ENCODE measurements around the gene BRD4. TPM values are rescaled to one million over a fixed set of nuclear protein-coding genes. Genes with fewer than 3 reads are reported as not detected.
A peak's percentile ranks its signal among the peaks of the same experiment; 100 is the strongest.

BRD4 gene
- total and polyA plus RNA-seq, 2 experiments from 2014 or later, result 63.8 to 115 TPM

DNA sequence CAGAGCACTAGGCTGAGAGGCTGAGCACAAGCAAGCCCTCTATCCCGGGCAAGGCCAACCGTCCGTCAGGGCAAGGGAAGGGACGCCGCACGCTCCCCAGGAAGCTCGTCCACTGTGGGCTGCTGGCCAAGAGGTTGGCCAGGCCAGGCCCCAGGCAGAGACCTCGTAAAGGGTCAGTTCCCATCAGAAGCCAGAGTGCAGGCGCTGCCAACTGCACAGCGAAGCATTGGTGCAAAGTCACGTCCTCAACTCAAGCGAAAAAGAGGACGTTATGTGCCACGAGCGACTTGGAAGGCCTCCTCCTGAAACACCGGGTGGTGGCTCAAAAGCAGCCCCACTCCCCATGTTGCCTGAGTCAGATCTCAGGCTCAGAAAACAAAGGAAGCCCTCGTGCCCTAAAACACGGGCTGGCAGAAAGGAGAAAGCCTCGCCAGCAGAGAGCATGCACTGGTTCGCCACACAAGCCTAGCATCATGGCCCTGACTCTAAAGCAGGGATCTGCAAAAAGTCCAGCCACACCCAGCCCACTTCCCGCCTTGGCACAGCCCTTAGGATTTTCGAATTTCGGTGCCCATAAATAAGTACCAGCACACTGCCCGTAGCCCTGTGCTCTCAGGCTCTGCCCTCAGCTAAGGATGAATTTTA is 42.6 kb upstream of the BRD4 start:
- Histone ChIP-seq H3K36me3 (ENCODE audit: insufficient read depth) (peaks cover 18% of the 10 kb centered on the region), H3K27me3 (ENCODE audit: insufficient read depth) (no peaks in the 10 kb centered on the region), H3K27ac (ENCODE audit: low read depth) (peak overlapping the region; percentile 59; the same call in 1 of the 2 replicates), H3K4me3 (no peak overlapping the region), H3F3A (replicated peaks; ENCODE audit: low read depth) (peaks cover 3% of the 10 kb centered on the region; the same call in 1 of the 2 replicates), H3K79me2 (replicated peaks; ENCODE audit: insufficient read depth) (peaks cover 79% of the 10 kb centered on the region), H3K4me2 (no peak overlapping the region), H4K20me1 (replicated peaks; ENCODE audit: insufficient read depth) (peaks cover 39% of the 10 kb centered on the region), H3K9me2 (ENCODE audit: insufficient read depth) (no peaks in the 10 kb centered on the region), H3K4me1 (ENCODE audit: insufficient read depth) (peaks cover 4% of the 10 kb centered on the region; the same call in 1 of the 2 replicates), H2AFZ (no peak overlapping the region)
- Mint-ChIP-seq H3K27me3 (ENCODE audit: insufficient read depth, low read depth, poor library complexity) (peaks cover 19% of the 10 kb centered on the region), H3K27ac (no peak overlapping the region), H3K4me3 (no peak overlapping the region), H3K9me3 (no peaks in the 10 kb centered on the region; the same call in 1 of the 3 replicates), H3K4me1 (peaks cover 14% of the 10 kb centered on the region), H3K36me3 (ENCODE audit: low read depth) (peaks cover 41% of the 10 kb centered on the region)
- no peak for DNase-seq (ENCODE audit: low spot score)
- TF ChIP-seq, protein P1, sequence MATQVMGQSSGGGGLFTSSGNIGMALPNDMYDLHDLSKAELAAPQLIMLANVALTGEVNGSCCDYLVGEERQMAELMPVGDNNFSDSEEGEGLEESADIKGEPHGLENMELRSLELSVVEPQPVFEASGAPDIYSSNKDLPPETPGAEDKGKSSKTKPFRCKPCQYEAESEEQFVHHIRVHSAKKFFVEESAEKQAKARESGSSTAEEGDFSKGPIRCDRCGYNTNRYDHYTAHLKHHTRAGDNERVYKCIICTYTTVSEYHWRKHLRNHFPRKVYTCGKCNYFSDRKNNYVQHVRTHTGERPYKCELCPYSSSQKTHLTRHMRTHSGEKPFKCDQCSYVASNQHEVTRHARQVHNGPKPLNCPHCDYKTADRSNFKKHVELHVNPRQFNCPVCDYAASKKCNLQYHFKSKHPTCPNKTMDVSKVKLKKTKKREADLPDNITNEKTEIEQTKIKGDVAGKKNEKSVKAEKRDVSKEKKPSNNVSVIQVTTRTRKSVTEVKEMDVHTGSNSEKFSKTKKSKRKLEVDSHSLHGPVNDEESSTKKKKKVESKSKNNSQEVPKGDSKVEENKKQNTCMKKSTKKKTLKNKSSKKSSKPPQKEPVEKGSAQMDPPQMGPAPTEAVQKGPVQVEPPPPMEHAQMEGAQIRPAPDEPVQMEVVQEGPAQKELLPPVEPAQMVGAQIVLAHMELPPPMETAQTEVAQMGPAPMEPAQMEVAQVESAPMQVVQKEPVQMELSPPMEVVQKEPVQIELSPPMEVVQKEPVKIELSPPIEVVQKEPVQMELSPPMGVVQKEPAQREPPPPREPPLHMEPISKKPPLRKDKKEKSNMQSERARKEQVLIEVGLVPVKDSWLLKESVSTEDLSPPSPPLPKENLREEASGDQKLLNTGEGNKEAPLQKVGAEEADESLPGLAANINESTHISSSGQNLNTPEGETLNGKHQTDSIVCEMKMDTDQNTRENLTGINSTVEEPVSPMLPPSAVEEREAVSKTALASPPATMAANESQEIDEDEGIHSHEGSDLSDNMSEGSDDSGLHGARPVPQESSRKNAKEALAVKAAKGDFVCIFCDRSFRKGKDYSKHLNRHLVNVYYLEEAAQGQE (IDR thresholded peaks at IDR 0.05; ENCODE audit: unreplicated experiment), result no peak
- TF ChIP-seq CREB1 (CRISPR knock-in tag; IDR thresholded peaks at IDR 0.05; ENCODE audit: low read depth), result no peak
- ATAC-seq, result no peak

DNA sequence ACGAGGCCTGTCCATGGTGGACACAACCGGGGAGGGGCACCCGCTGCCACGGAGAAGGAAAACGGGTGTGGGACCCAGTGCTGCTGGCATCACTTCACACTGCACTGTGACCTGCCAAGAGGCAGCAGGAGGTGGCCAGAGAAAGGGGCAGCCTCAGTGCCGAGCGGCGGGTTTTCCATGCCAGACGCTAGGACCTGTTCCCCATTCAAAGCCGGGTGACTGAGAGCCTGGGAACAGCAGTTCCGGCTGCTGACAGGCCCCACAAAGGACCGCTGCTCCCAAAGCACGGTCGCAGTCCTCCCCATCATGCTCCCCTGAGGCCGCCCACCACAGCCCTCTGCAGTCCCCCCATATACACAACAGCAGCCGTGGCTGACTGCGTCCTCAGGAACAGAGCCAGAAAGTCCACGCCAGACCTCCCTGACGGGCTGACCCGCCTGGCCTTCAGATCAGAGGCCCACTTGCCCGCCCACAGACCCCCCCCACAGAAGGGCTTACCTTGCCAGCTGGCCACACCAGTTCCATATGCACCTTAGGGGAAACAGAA is 41.8 kb upstream of the BRD4 start:
- DNase-seq (ENCODE audit: low spot score), result no peak
- Histone ChIP-seq H3K36me3 (ENCODE audit: insufficient read depth) (peaks cover 19% of the 10 kb centered on the region), H4K20me1 (replicated peaks; ENCODE audit: insufficient read depth) (peaks cover 39% of the 10 kb centered on the region), H2AFZ (no peak overlapping the region), H3K27me3 (ENCODE audit: insufficient read depth) (no peaks in the 10 kb centered on the region), H3F3A (replicated peaks; ENCODE audit: low read depth) (peaks cover 3% of the 10 kb centered on the region; the same call in 1 of the 2 replicates), H3K4me2 (no peak overlapping the region), H3K27ac (ENCODE audit: low read depth) (no peak overlapping the region), H3K4me3 (no peak overlapping the region), H3K9me2 (ENCODE audit: insufficient read depth) (no peaks in the 10 kb centered on the region), H3K4me1 (ENCODE audit: insufficient read depth) (peaks cover 4% of the 10 kb centered on the region; the same call in 1 of the 2 replicates), H3K79me2 (replicated peaks; ENCODE audit: insufficient read depth) (peaks cover 79% of the 10 kb centered on the region)
- H3K4me1 Mint-ChIP-seq, result peaks cover 14% of the 10 kb centered on the region
- no peak for ATAC-seq
- no peak overlapping the region for H3K4me3 Mint-ChIP-seq
- H3K9me3 Mint-ChIP-seq, result no peaks in the 10 kb centered on the region; the same call in 2 of the 3 replicates
- H3K36me3 Mint-ChIP-seq (ENCODE audit: low read depth), result peaks cover 46% of the 10 kb centered on the region
- no peak overlapping the region for H3K27ac Mint-ChIP-seq
- peaks cover 16% of the 10 kb centered on the region for H3K27me3 Mint-ChIP-seq (ENCODE audit: insufficient read depth, low read depth, poor library complexity)
- TF ChIP-seq STAT1 (IDR thresholded peaks at IDR 0.05; ENCODE audit: unreplicated experiment) (no peak), POLR2AphosphoS5 (IDR thresholded peaks at IDR 0.05; ENCODE audit: low read depth) (no peak), JUNB (IDR thresholded peaks at IDR 0.05; ENCODE audit: unreplicated experiment) (no peak), CREB1 (CRISPR knock-in tag; IDR thresholded peaks at IDR 0.05; ENCODE audit: low read depth) (no peak), ZNF114 (CRISPR knock-in tag; IDR thresholded peaks at IDR 0.05) (no peak)
- TF ChIP-seq, protein P1 (IDR thresholded peaks at IDR 0.05; ENCODE audit: unreplicated experiment), result no peak
